Neural progenitor cell (in vitro differentiated cells): ENCODE data around the gene ABCA5. TPM values are rescaled to one million over a fixed set of nuclear protein-coding genes. Genes with fewer than 3 reads are reported as not detected.

ENCODE experiments used
- DNase-seq: peaks from one replicate; pipeline ENCODE4 v3.0.0-alpha.2; 2016; ENCODE audit warnings: low spot score
- H2AFZ ChIP-seq: fragments of 200-600 bp; sonication (generic); replicated peaks from 2 replicates; pipeline ENCODE4 v1.6.1; 2016; ENCODE audit warnings: antibody characterized with exemption
- H3F3A ChIP-seq: fragments of 200-600 bp; sonication (generic); 2 replicates; pipeline ENCODE4 v1.6.1; 2016; ENCODE audit warnings: antibody characterized with exemption, low read depth
- H3K27ac ChIP-seq: fragments of 200-600 bp; sonication (generic); 2 replicates; pipeline ENCODE4 v1.5.1; 2016; ENCODE audit warnings: mild to moderate bottlenecking
- H3K27me3 ChIP-seq: fragments of 200-600 bp; sonication (generic); 2 replicates; pipeline ENCODE4 v1.6.1; 2016; ENCODE audit warnings: mild to moderate bottlenecking, moderate library complexity
- H3K36me3 ChIP-seq: fragments of 200-600 bp; sonication (generic); 2 replicates; pipeline ENCODE4 v1.5.1; 2016
- H3K4me1 ChIP-seq: fragments of 200-600 bp; sonication (generic); 2 replicates; pipeline ENCODE4 v1.6.1; 2016; ENCODE audit warnings: mixed run types
- H3K4me2 ChIP-seq: fragments of 200-600 bp; sonication (generic); 2 replicates; pipeline ENCODE4 v1.6.1; 2016
- H3K4me3 ChIP-seq: fragments of 200-600 bp; sonication (generic); 2 replicates; pipeline ENCODE4 v1.5.1; 2016
- H3K79me2 ChIP-seq: fragments of 200-600 bp; sonication (generic); 2 replicates; pipeline ENCODE4 v1.6.1; 2016; ENCODE audit warnings: low read depth
- H3K9ac ChIP-seq: fragments of 200-600 bp; sonication (generic); 2 replicates; pipeline ENCODE4 v1.6.1; 2016
- H3K9me3 ChIP-seq: fragments of 200-600 bp; sonication (generic); 2 replicates; pipeline ENCODE4 v1.5.1; 2016; ENCODE audit warnings: low read depth
- H4K20me1 ChIP-seq: fragments of 200-600 bp; sonication (generic); 2 replicates; pipeline ENCODE4 v1.6.1; 2016; ENCODE audit warnings: low read depth
- H3K27ac Mint-ChIP-seq: 3 replicates; pipeline ENCODE4 v1.8.0; 2021; ENCODE audit warnings: mixed read lengths
- H3K27me3 Mint-ChIP-seq: 2 replicates; pipeline ENCODE4 v1.8.0; 2022; ENCODE audit warnings: low read depth, mild to moderate bottlenecking, inconsistent platforms, moderate library complexity, mixed read lengths; ENCODE audit not compliant: insufficient read depth
- H3K36me3 Mint-ChIP-seq: 3 replicates; pipeline ENCODE4 v1.8.0; 2021; ENCODE audit warnings: mixed read lengths
- H3K4me1 Mint-ChIP-seq: 3 replicates; pipeline ENCODE4 v1.8.0; 2021; ENCODE audit warnings: mixed read lengths
- H3K4me3 Mint-ChIP-seq: 3 replicates; pipeline ENCODE4 v1.8.0; 2021; ENCODE audit warnings: mild to moderate bottlenecking, moderate library complexity, mixed read lengths
- H3K9me3 Mint-ChIP-seq: 3 replicates; pipeline ENCODE4 v1.8.0; 2020; ENCODE audit warnings: mixed read lengths
- CTCF ChIP-seq: fragments of 200-600 bp; sonication (generic); IDR thresholded peaks from 2 replicates; pipeline ENCODE4 v1.5.1; 2017; ENCODE audit warnings: antibody characterized with exemption, mild to moderate bottlenecking
- EZH2 ChIP-seq: fragments of 200-600 bp; sonication (generic); IDR thresholded peaks from 2 replicates; pipeline ENCODE4 v1.6.1; 2017; ENCODE audit warnings: antibody characterized with exemption, mild to moderate bottlenecking, moderate library complexity
- EZH2phosphoT487 ChIP-seq: fragments of 200-600 bp; sonication (generic); IDR thresholded peaks from 2 replicates; pipeline ENCODE4 v1.6.1; 2017; ENCODE audit warnings: antibody characterized with exemption
- total RNA-seq: library from RNA; depleted of rRNA; stranded (reverse); fragments of >200 nt; gene quantifications from 2 replicates; pipeline ENCODE4 v1.2.3, GENCODE V29; 2015; ENCODE audit warnings: low replicate concordance

ABCA5 gene
- total RNA-seq, 1 donor from 2014 or later, result 35.1 TPM

GRCh38 chr17:69236946-69237345, 90.0 kb downstream of the ABCA5 start:
- Histone ChIP-seq H3K9me3 (no peaks in the 10 kb centered on the region), H3K9ac (no peak overlapping the region), H4K20me1 (no peaks in the 10 kb centered on the region), H3K27ac (no peak overlapping the region), H3K4me2 (no peak overlapping the region), H3K4me1 (no peaks in the 10 kb centered on the region), H3K79me2 (no peaks in the 10 kb centered on the region), H3K27me3 (no peaks in the 10 kb centered on the region), H3K36me3 (no peaks in the 10 kb centered on the region), H3F3A (no peaks in the 10 kb centered on the region), H2AFZ (no peak overlapping the region), H3K4me3 (no peak overlapping the region)
- no peak for TF ChIP-seq EZH2
- no peak for TF ChIP-seq EZH2phosphoT487
- no peak for TF ChIP-seq CTCF
- H3K27ac Mint-ChIP-seq, result no peak overlapping the region
- no peak for DNase-seq
- H3K4me3 Mint-ChIP-seq, result no peak overlapping the region
- H3K27me3 Mint-ChIP-seq, result no peaks in the 10 kb centered on the region
- H3K36me3 Mint-ChIP-seq, result no peaks in the 10 kb centered on the region
- peaks cover 4% of the 10 kb centered on the region for H3K4me1 Mint-ChIP-seq
- peaks cover 8% of the 10 kb centered on the region for H3K9me3 Mint-ChIP-seq

GRCh38 chr17:69236464-69236863, 90.5 kb downstream of the ABCA5 start:
- H3K4me1 Mint-ChIP-seq, result peaks cover 4% of the 10 kb centered on the region
- H3K4me3 Mint-ChIP-seq, result no peak overlapping the region
- H3K27me3 Mint-ChIP-seq, result no peaks in the 10 kb centered on the region
- no peaks in the 10 kb centered on the region for H4K20me1 ChIP-seq
- no peak overlapping the region for H3K27ac ChIP-seq
- TF ChIP-seq EZH2phosphoT487, result no peak
- no peak for TF ChIP-seq CTCF
- no peak for TF ChIP-seq EZH2
- H3K9me3 Mint-ChIP-seq, result peaks cover 10% of the 10 kb centered on the region
- DNase-seq, result no peak
- H3K4me2 ChIP-seq, result no peak overlapping the region
- no peaks in the 10 kb centered on the region for H3K36me3 Mint-ChIP-seq
- H3K9ac ChIP-seq, result no peak overlapping the region
- H3K4me3 ChIP-seq, result no peak overlapping the region
- H3K79me2 ChIP-seq, result no peaks in the 10 kb centered on the region
- H3F3A ChIP-seq, result no peaks in the 10 kb centered on the region
- H3K27ac Mint-ChIP-seq, result no peak overlapping the region
- H3K27me3 ChIP-seq, result no peaks in the 10 kb centered on the region
- H3K9me3 ChIP-seq, result no peaks in the 10 kb centered on the region
- H3K4me1 ChIP-seq, result no peaks in the 10 kb centered on the region
- no peaks in the 10 kb centered on the region for H3K36me3 ChIP-seq
- no peak overlapping the region for H2AFZ ChIP-seq

- Histone ChIP-seq H3K79me2 (no peaks in the 10 kb centered on the region), H3K4me3 (no peak overlapping the region), H2AFZ (no peak overlapping the region), H3K36me3 (no peaks in the 10 kb centered on the region), H3F3A (no peaks in the 10 kb centered on the region), H4K20me1 (no peaks in the 10 kb centered on the region), H3K27me3 (no peaks in the 10 kb centered on the region), H3K9me3 (no peaks in the 10 kb centered on the region), H3K27ac (no peak overlapping the region), H3K4me2 (no peak overlapping the region), H3K4me1 (no peaks in the 10 kb centered on the region), H3K9ac (no peak overlapping the region)
- H3K9me3 Mint-ChIP-seq, result peaks cover 10% of the 10 kb centered on the region
- H3K4me3 Mint-ChIP-seq, result no peak overlapping the region
- H3K27ac Mint-ChIP-seq, result no peak overlapping the region
- DNase-seq, result peak; percentile 93
- H3K27me3 Mint-ChIP-seq, result no peaks in the 10 kb centered on the region
- peaks cover 4% of the 10 kb centered on the region for H3K4me1 Mint-ChIP-seq
- TF ChIP-seq EZH2 (no peak), CTCF (peak; percentile 92)
- no peaks in the 10 kb centered on the region for H3K36me3 Mint-ChIP-seq
Observed at GRCh38 chr17:69235338-69236058, 91.4 kb downstream of the ABCA5 start.
